Ishikawa (cell line): ENCODE data around the gene ZDHHC13.

Source experiments
- CEBPB ChIP-seq: IDR thresholded peaks from 2 replicates; pipeline ENCODE4 v1.6.1; 2012
- CREB1 ChIP-seq: IDR thresholded peaks from 2 replicates; pipeline ENCODE4 v1.6.1; 2012; ENCODE audit warnings: low read depth
- EGR1 ChIP-seq: IDR thresholded peaks from 2 replicates; pipeline ENCODE4 v1.6.1; 2012
- EP300 ChIP-seq: IDR thresholded peaks from 2 replicates; pipeline ENCODE4 v1.6.1; 2012; ENCODE audit warnings: borderline replicate concordance
- FOXM1 ChIP-seq: IDR thresholded peaks from 2 replicates; pipeline ENCODE4 v1.6.1; 2012; ENCODE audit warnings: low read depth, borderline replicate concordance
- MAX ChIP-seq: IDR thresholded peaks from 2 replicates; pipeline ENCODE4 v1.6.1; 2012
- RAD21 ChIP-seq: IDR thresholded peaks from 2 replicates; pipeline ENCODE4 v1.6.1; 2012; ENCODE audit warnings: low read depth
- REST ChIP-seq: IDR thresholded peaks from 2 replicates; pipeline ENCODE4 v1.6.1; 2012; ENCODE audit warnings: low read depth, mild to moderate bottlenecking
- TAF1 ChIP-seq: IDR thresholded peaks from 2 replicates; pipeline ENCODE4 v1.6.1; 2012; ENCODE audit warnings: low read depth, mild to moderate bottlenecking
- TCF12 ChIP-seq: IDR thresholded peaks from 2 replicates; pipeline ENCODE4 v1.6.1; 2012; ENCODE audit warnings: low read depth
- USF1 ChIP-seq: IDR thresholded peaks from 2 replicates; pipeline ENCODE4 v1.6.1; 2012
- YY1 ChIP-seq: IDR thresholded peaks from 2 replicates; pipeline ENCODE4 v1.6.1; 2012; ENCODE audit warnings: low read depth
- ZBTB7A ChIP-seq: IDR thresholded peaks from 2 replicates; pipeline ENCODE4 v1.6.1; 2012; ENCODE audit warnings: low read depth

DNA sequence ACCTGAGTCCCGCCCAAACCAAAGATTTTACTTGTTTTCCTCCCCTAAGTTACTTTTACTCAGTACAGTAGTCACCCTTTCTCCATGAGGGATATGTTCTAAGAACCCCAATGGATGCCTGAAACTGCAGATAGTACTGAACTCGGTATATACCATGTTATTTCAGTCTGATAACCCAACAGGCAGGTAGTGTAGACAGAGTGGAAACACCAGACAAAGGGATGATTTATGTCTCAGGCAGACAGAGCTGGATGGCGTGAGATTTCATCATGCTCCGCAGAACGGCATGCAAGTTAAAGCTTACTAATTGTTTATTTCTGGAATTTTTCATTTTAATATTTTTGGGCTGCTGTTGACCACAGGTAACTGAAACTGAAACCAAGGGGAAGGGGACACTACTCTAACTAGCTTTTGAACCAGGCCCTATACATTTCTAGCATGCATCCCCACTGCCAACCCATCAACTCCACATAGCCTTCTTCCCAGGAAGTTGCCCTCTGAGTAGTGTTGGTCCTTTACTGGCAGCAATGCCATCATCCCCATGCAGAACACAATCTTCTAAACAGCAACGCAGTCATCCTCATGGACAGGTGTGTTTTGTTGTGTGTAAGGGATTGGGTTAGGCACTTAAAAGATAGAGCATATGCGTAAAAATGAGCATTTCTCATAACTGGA lies 57.1 kb downstream of the ZDHHC13 start:
- TF ChIP-seq TAF1: no peak
- TF ChIP-seq CREB1: no peak
- TF ChIP-seq RAD21: no peak
- no peak for TF ChIP-seq REST
- no peak for TF ChIP-seq TCF12
- TF ChIP-seq YY1: no peak
- no peak for TF ChIP-seq MAX
- no peak for TF ChIP-seq EP300
- no peak for TF ChIP-seq ZBTB7A
- no peak for TF ChIP-seq USF1
- TF ChIP-seq CEBPB: no peak
- no peak for TF ChIP-seq EGR1
- no peak for TF ChIP-seq FOXM1
